Measurements from ENCODE around the gene MGAT4B. TPM values are rescaled to one million over a fixed set of nuclear protein-coding genes. Genes with fewer than 3 reads are reported as not detected.

Gene MGAT4B
- total RNA-seq, 2 experiments from 2014 or later = 61.1 to 96.5 TPM

DNA sequence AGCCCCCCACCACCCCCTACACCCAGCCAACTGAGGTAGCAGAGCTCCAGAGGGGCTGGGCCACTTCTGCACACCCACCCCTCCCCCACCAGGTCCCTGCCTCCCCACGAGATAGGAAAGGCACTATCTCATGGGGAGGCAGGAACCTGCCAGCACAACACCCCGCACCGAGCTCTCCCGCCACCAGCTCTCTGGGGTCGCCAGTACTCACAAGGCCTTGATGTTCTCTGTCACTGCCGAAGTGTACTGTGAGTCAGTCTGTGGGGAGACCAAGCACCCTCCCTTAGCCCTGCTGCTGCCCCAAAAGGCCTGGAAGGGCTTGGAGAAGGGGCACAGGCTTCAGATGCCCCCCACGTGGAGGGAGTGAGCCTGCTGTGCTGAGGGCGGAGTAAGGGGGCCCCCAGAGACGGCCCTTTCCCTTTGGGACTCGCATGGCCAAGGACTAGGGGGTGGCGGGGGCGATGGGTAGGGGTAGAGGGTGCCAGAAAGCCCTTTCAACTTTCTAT is 5.9 kb downstream of the MGAT4B start:
- no TSS peak for BruUV-seq (replicated peaks)
- no peaks in the 10 kb centered on the region for H3K9me3 ChIP-seq (ENCODE audit: low read length)
- ChIA-PET POLR2A (no interaction called here), CTCF (ENCODE audit: unreplicated experiment) (interaction anchor here (0.7 kb wide), 1 partner anchor 31 kb away, joined by 4 read pairs; no protein-coding TSS in a partner anchor)
- DNase-seq (ENCODE audit: low spot score) = no peak
- no peaks in the 10 kb centered on the region for H3K9me2 ChIP-seq (ENCODE audit: insufficient read depth, low read length)
- no peak overlapping the region for H3K4me3 ChIP-seq (ENCODE audit: low read depth, low read length, poor library complexity, severe bottlenecking)
- no peak overlapping the region for H3K4me2 ChIP-seq (ENCODE audit: low read length)
- no peak for TF ChIP-seq EZH2phosphoT487 (IDR thresholded peaks at IDR 0.05; ENCODE audit: borderline replicate concordance, low read depth, low read length)
- TF ChIP-seq, protein P1, sequence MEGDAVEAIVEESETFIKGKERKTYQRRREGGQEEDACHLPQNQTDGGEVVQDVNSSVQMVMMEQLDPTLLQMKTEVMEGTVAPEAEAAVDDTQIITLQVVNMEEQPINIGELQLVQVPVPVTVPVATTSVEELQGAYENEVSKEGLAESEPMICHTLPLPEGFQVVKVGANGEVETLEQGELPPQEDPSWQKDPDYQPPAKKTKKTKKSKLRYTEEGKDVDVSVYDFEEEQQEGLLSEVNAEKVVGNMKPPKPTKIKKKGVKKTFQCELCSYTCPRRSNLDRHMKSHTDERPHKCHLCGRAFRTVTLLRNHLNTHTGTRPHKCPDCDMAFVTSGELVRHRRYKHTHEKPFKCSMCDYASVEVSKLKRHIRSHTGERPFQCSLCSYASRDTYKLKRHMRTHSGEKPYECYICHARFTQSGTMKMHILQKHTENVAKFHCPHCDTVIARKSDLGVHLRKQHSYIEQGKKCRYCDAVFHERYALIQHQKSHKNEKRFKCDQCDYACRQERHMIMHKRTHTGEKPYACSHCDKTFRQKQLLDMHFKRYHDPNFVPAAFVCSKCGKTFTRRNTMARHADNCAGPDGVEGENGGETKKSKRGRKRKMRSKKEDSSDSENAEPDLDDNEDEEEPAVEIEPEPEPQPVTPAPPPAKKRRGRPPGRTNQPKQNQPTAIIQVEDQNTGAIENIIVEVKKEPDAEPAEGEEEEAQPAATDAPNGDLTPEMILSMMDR (conservative IDR thresholded peaks at IDR 0.05; ENCODE audit: low read length) = no peak
- no peak overlapping the region for H3K27ac ChIP-seq (ENCODE audit: low read depth, low read length, poor library complexity, severe bottlenecking)
- H3K4me1 ChIP-seq (ENCODE audit: insufficient read depth, low read length, poor library complexity, severe bottlenecking) = peaks cover 25% of the 10 kb centered on the region
- no peaks in the 10 kb centered on the region for H4K20me1 ChIP-seq (ENCODE audit: insufficient read depth, low read length)
- no peak overlapping the region for H2AFZ ChIP-seq (ENCODE audit: low read length)
- intact Hi-C loops (cut with micrococcal nuclease; ENCODE audit: unreplicated experiment) = loop anchor here (10.0 kb wide), 1 partner anchor 1686 kb away; the partner anchor contains the start of gene N4BP3
- H3K36me3 ChIP-seq (ENCODE audit: insufficient read depth, low read length) = peaks cover 35% of the 10 kb centered on the region; the same call in 1 of the 2 replicates
- H3K79me2 ChIP-seq (ENCODE audit: insufficient read depth, low read depth, low read length) = no peaks in the 10 kb centered on the region

DNA sequence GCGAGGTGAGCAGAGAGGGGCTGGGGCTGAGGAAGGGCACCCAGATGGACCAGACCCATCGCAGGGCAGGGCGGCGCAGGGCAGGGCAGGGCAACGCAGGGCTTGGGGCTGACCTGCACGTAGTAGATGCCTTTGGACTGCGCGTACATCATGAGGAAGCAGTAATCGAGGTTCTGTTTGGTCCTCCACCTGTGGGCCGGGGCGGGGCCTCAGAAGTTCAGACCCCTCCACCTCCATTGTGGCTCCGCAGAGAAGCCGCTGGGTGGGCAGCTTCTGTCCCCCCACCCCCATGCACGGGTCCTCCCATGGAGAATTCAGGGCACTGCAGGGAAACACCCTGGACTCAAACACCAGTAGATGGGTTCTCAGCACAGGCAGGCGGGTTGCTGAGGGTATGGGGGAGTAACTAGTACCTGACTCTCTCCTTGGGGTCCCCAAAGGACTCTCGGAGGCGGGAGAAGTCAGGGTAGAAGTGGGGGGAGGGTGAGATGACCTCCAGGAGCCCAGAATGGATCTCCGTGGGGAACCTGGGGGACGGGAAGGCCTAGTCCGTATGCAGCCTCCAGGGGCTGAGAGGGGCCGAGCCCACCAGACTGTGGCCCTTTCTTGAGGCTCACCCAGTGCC is 6.5 kb downstream of the MGAT4B start:
- no TSS peak for BruUV-seq (replicated peaks)
- ChIA-PET POLR2A (no interaction called here), CTCF (ENCODE audit: unreplicated experiment) (interaction anchor here (0.6 to 0.7 kb wide), 2 partner anchors 30 to 1011 kb away, joined by 3 to 4 read pairs; no protein-coding TSS in a partner anchor)
- Histone ChIP-seq H3K9me2 (ENCODE audit: insufficient read depth, low read length) (no peaks in the 10 kb centered on the region), H3K4me2 (ENCODE audit: low read length) (no peak overlapping the region), H3K36me3 (ENCODE audit: insufficient read depth, low read length) (peaks cover 35% of the 10 kb centered on the region; the same call in 1 of the 2 replicates), H3K79me2 (ENCODE audit: insufficient read depth, low read depth, low read length) (no peaks in the 10 kb centered on the region), H2AFZ (ENCODE audit: low read length) (no peak overlapping the region), H4K20me1 (ENCODE audit: insufficient read depth, low read length) (no peaks in the 10 kb centered on the region), H3K27ac (ENCODE audit: low read depth, low read length, poor library complexity, severe bottlenecking) (no peak overlapping the region), H3K4me1 (ENCODE audit: insufficient read depth, low read length, poor library complexity, severe bottlenecking) (peaks cover 29% of the 10 kb centered on the region), H3K4me3 (ENCODE audit: low read depth, low read length, poor library complexity, severe bottlenecking) (no peak overlapping the region), H3K9me3 (ENCODE audit: low read length) (no peaks in the 10 kb centered on the region)
- intact Hi-C loops (cut with micrococcal nuclease; ENCODE audit: unreplicated experiment) = loop anchor here (10.0 kb wide), 1 partner anchor 1685 kb away; the partner anchor contains the start of gene N4BP3
- no peak for TF ChIP-seq EZH2phosphoT487 (IDR thresholded peaks at IDR 0.05; ENCODE audit: borderline replicate concordance, low read depth, low read length)
- TF ChIP-seq, protein P1 (conservative IDR thresholded peaks at IDR 0.05; ENCODE audit: low read length) = no peak
- DNase-seq (ENCODE audit: low spot score) = no peak

DNA sequence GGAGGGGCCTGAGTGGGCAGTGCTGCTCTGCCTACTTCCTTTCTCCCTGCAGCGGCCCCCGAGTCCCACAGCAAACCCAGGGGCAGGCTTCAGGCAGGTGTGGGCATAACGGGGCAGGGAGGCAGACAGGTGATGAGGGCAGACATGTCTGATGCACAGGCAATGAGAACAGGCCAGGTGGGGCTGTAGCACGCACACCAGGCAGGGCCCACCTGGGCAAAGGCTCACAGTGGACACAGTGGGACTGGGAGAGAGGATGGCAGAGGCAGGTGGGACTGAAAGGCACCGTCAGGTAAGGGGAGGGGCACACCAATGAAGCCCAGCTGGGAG is 7.1 kb downstream of the MGAT4B start:
- ChIA-PET CTCF (ENCODE audit: unreplicated experiment) (interaction anchor here (0.6 kb wide), 1 partner anchor 1012 kb away, joined by 3 read pairs; no protein-coding TSS in a partner anchor), POLR2A (no interaction called here)
- no peaks in the 10 kb centered on the region for H3K9me3 ChIP-seq (ENCODE audit: low read length)
- peaks cover 35% of the 10 kb centered on the region; the same call in 1 of the 2 replicates for H3K36me3 ChIP-seq (ENCODE audit: insufficient read depth, low read length)
- H3K4me3 ChIP-seq (ENCODE audit: low read depth, low read length, poor library complexity, severe bottlenecking) = no peak overlapping the region
- BruUV-seq (replicated peaks) = no TSS peak
- DNase-seq (ENCODE audit: low spot score) = no peak
- H3K4me2 ChIP-seq (ENCODE audit: low read length) = no peak overlapping the region
- H2AFZ ChIP-seq (ENCODE audit: low read length) = no peak overlapping the region
- intact Hi-C loops (cut with micrococcal nuclease; ENCODE audit: unreplicated experiment) = no loop called here
- H4K20me1 ChIP-seq (ENCODE audit: insufficient read depth, low read length) = no peaks in the 10 kb centered on the region
- TF ChIP-seq, protein P1 (conservative IDR thresholded peaks at IDR 0.05; ENCODE audit: low read length) = no peak
- TF ChIP-seq EZH2phosphoT487 (IDR thresholded peaks at IDR 0.05; ENCODE audit: borderline replicate concordance, low read depth, low read length) = no peak
- peaks cover 29% of the 10 kb centered on the region for H3K4me1 ChIP-seq (ENCODE audit: insufficient read depth, low read length, poor library complexity, severe bottlenecking)
- no peaks in the 10 kb centered on the region for H3K79me2 ChIP-seq (ENCODE audit: insufficient read depth, low read depth, low read length)
- no peaks in the 10 kb centered on the region for H3K9me2 ChIP-seq (ENCODE audit: insufficient read depth, low read length)
- no peak overlapping the region for H3K27ac ChIP-seq (ENCODE audit: low read depth, low read length, poor library complexity, severe bottlenecking)
